Measurements from ENCODE around the gene WDR59. TPM values are rescaled to one million over a fixed set of nuclear protein-coding genes. Genes with fewer than 3 reads are reported as not detected.
A peak's percentile ranks its signal among the peaks of the same experiment; 100 is the strongest.

WDR59 gene
- total and polyA plus RNA-seq, 2 donors (not counting 1 experiment from before 2014, with no cell fraction given), result 52.6 to 127 TPM

DNA sequence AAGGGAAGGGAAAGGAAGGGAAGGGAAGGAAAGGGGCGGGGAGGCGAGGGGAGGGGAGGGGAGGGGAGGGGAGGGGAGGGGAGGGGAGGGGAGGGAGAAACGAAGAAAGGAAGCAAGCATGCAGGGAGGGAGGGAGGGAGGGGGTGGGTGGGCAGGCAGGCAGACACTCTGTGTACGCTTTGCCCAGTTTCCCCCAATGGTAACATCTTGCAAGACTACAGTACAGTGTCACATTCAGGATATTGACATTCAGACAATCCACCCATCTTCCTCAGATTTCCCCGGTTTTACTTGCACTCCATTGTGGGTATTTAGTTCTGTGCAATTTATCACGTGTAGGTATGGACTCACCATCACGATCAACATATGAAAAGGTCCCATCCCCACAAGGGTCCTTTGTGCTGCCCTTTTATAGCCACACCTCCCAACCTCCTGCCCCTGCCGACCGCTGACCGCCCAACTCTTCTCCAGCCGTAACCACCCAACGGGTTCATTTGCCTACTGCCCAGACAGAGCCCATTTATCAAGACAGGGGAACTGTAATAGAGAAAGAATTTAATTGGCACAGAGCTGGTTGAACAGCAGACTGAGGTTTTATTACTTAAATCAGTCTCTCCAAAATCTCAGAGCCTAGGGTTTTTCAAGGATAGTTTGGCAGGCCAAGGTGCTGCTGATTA is 118.9 kb downstream of the WDR59 start:
- Mint-ChIP-seq H3K27ac (no peak overlapping the region), H3K4me3 (no peak overlapping the region), H3K4me1 (peaks cover 10% of the 10 kb centered on the region), H3K27me3 (no peaks in the 10 kb centered on the region), H3K9me3 (ENCODE audit: insufficient read depth) (no peaks in the 10 kb centered on the region)
- CTCF ChIA-PET, result interaction anchor here (1.1 kb wide), 1 partner anchor 199 kb away, joined by 3 read pairs; no protein-coding TSS in a partner anchor
- DNase-seq, result no peak
- TF ChIP-seq EZH2 (IDR thresholded peaks at IDR 0.05; ENCODE audit: borderline replicate concordance, insufficient read depth, low read depth, low read length, poor library complexity, severe bottlenecking) (no peak), CTCF (IDR thresholded peaks at IDR 0.05) (no peak)
- Histone ChIP-seq H3K4me2 (replicated peaks; ENCODE audit: low read depth, low read length, poor library complexity, severe bottlenecking) (no peak overlapping the region), H3K36me3 (replicated peaks in 1 of 2; ENCODE audit: control extremely low read depth in 1 of 2, control insufficient read depth in 1 of 2, extremely low read depth in 1 of 2, insufficient read depth in 2 of 2, low read length in 1 of 2) (no peaks in the 10 kb centered on the region), H4K20me1 (ENCODE audit: control insufficient read depth, insufficient read depth, low read length, poor library complexity, severe bottlenecking) (no peaks in the 10 kb centered on the region), H3K27me3 (replicated peaks in 1 of 4; ENCODE audit: control extremely low read depth in 1 of 4, control insufficient read depth in 3 of 4, insufficient read depth in 4 of 4, low read length in 3 of 4) (no peaks in the 10 kb centered on the region), H2AFZ (ENCODE audit: insufficient read depth, low read depth, low read length, poor library complexity, severe bottlenecking) (no peak overlapping the region), H3K9me3 (ENCODE audit: control extremely low read depth in 1 of 3, control insufficient read depth in 2 of 3, insufficient read depth in 1 of 3, low read length in 2 of 3) (no peaks in the 10 kb centered on the region), H3K4me3 (ENCODE audit: control extremely low read depth in 1 of 5, extremely low read depth in 1 of 5, insufficient read depth in 1 of 5, low read depth in 2 of 5, low read length in 4 of 5) (no peak overlapping the region), H3K9ac (ENCODE audit: low read length) (no peak overlapping the region), H3K79me2 (ENCODE audit: control insufficient read depth, insufficient read depth, low read length) (no peaks in the 10 kb centered on the region), H3K4me1 (ENCODE audit: control insufficient read depth in 2 of 2, insufficient read depth in 2 of 2, low read length in 2 of 2) (peaks cover 0 to 4% of the 10 kb centered on the region in 2 donors), H3K27ac (ENCODE audit: low read length in 2 of 2) (no peak overlapping the region)
- POLR2A ChIA-PET, result no interaction called here
- no peak for ATAC-seq (ENCODE audit: low read depth)
- WGBS (ENCODE audit: insufficient coverage), result 67% methylated on average over 1 of the region's 12 CpGs
- intact Hi-C loops (cut with micrococcal nuclease), result no loop called here

GRCh38 chr16:74862743-74863244 is 122.1 kb downstream of the WDR59 start:
- Histone ChIP-seq H3K27me3 (replicated peaks in 1 of 4; ENCODE audit: control extremely low read depth in 1 of 4, control insufficient read depth in 3 of 4, insufficient read depth in 4 of 4, low read length in 3 of 4) (no peaks in the 10 kb centered on the region), H3K27ac (ENCODE audit: low read length in 2 of 2) (no peak overlapping the region), H3K36me3 (replicated peaks in 1 of 2; ENCODE audit: control extremely low read depth in 1 of 2, control insufficient read depth in 1 of 2, extremely low read depth in 1 of 2, insufficient read depth in 2 of 2, low read length in 1 of 2) (no peaks in the 10 kb centered on the region), H3K9me3 (ENCODE audit: control extremely low read depth in 1 of 3, control insufficient read depth in 2 of 3, insufficient read depth in 1 of 3, low read length in 2 of 3) (no peaks in the 10 kb centered on the region), H3K4me2 (replicated peaks; ENCODE audit: low read depth, low read length, poor library complexity, severe bottlenecking) (no peak overlapping the region), H3K79me2 (ENCODE audit: control insufficient read depth, insufficient read depth, low read length) (no peaks in the 10 kb centered on the region), H2AFZ (ENCODE audit: insufficient read depth, low read depth, low read length, poor library complexity, severe bottlenecking) (peak overlapping the region; percentile 20), H3K4me3 (ENCODE audit: control extremely low read depth in 1 of 5, extremely low read depth in 1 of 5, insufficient read depth in 1 of 5, low read depth in 2 of 5, low read length in 4 of 5) (no peak overlapping the region), H4K20me1 (ENCODE audit: control insufficient read depth, insufficient read depth, low read length, poor library complexity, severe bottlenecking) (no peaks in the 10 kb centered on the region), H3K9ac (ENCODE audit: low read length) (no peak overlapping the region), H3K4me1 (ENCODE audit: control insufficient read depth in 2 of 2, insufficient read depth in 2 of 2, low read length in 2 of 2) (no peaks in the 10 kb centered on the region)
- POLR2A ChIA-PET, result no interaction called here
- CTCF ChIA-PET, result interaction anchor here (0.5 to 6.8 kb wide), 39 partner anchors 9 to 893 kb away, joined by 3 to 108 read pairs (median 4); partner anchors contain the start of genes MLKL and RFWD3
- peak overlapping the region; percentile 26 for H3K27ac Mint-ChIP-seq
- ATAC-seq (ENCODE audit: low read depth) (no peak), DNase-seq (peak; percentile 63)
- H3K4me1 Mint-ChIP-seq, result peaks cover 3% of the 10 kb centered on the region
- no CpG with 5 or more reads among the region's 10 CpGs for WGBS (ENCODE audit: insufficient coverage)
- no peaks in the 10 kb centered on the region for H3K27me3 Mint-ChIP-seq
- intact Hi-C loops (cut with micrococcal nuclease), result loop anchor here (2.0 kb wide), 1 partner anchor 50 kb away; no protein-coding TSS in a partner anchor
- TF ChIP-seq EZH2 (IDR thresholded peaks at IDR 0.05; ENCODE audit: borderline replicate concordance, insufficient read depth, low read depth, low read length, poor library complexity, severe bottlenecking) (no peak), CTCF (IDR thresholded peaks at IDR 0.05) (peak; percentile 80)
- no peaks in the 10 kb centered on the region for H3K9me3 Mint-ChIP-seq (ENCODE audit: insufficient read depth)
- H3K4me3 Mint-ChIP-seq, result no peak overlapping the region
